Ovary (tissue), 3 donors: Measurements from ENCODE around the gene ZER1.
"Not testable (repeated sequence)": the region's sequence is repeated elsewhere in the genome, so short reads cannot be mapped to it uniquely, and the experiment has no call there.

Experiments
- EP300 ChIP-seq: sonication (generic); formaldehyde crosslinking; IDR thresholded peaks from one replicate; pipeline ENCODE4 v1.6.1; 2017; ENCODE audit warnings: antibody characterized with exemption
- TF ChIP-seq, protein P1 (sequence below), 3 donors: fragments of 450-650 bp in 2 of 3; fragments of 200-600 bp in 1 of 3; IDR thresholded peaks; one replicate each; pipeline versions ENCODE4 v1.5.1 to v1.8.0; 2016 to 2022; ENCODE audit warnings: antibody characterized with exemption in 3 of 3, mild to moderate bottlenecking in 1 of 3
- donor health status: DM: no; HTN: no; CAD: no.

DNA sequence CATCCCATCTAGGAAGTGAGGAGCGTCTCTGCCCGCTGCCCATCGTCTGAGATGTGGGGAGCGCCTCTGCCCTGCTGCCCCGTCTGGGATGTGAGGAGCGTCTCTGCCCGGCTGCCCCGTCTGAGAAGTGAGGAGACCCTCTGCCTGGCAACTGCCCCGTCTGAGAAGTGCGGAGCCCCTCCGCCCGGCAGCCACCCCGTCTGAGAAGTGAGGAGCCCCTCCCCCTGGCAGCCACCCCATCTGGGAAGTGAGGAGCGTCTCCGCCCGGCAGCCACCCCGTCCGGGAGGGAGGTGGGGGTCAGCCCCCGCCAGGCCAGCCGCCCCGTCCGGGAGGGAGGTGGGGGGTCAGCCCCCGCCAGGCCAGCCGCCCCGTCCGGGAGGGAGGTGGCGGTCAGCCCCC is 8.4 kb upstream of the ZER1 start:
- not testable (repeated sequence) for TF ChIP-seq EP300
- TF ChIP-seq, protein P1, sequence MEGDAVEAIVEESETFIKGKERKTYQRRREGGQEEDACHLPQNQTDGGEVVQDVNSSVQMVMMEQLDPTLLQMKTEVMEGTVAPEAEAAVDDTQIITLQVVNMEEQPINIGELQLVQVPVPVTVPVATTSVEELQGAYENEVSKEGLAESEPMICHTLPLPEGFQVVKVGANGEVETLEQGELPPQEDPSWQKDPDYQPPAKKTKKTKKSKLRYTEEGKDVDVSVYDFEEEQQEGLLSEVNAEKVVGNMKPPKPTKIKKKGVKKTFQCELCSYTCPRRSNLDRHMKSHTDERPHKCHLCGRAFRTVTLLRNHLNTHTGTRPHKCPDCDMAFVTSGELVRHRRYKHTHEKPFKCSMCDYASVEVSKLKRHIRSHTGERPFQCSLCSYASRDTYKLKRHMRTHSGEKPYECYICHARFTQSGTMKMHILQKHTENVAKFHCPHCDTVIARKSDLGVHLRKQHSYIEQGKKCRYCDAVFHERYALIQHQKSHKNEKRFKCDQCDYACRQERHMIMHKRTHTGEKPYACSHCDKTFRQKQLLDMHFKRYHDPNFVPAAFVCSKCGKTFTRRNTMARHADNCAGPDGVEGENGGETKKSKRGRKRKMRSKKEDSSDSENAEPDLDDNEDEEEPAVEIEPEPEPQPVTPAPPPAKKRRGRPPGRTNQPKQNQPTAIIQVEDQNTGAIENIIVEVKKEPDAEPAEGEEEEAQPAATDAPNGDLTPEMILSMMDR (IDR thresholded peaks at IDR 0.05) = not testable (repeated sequence)
